ENCODE measurements around the gene EZR.
A peak's percentile ranks its signal among the peaks of the same experiment; 100 is the strongest.

The EZR gene

DNA sequence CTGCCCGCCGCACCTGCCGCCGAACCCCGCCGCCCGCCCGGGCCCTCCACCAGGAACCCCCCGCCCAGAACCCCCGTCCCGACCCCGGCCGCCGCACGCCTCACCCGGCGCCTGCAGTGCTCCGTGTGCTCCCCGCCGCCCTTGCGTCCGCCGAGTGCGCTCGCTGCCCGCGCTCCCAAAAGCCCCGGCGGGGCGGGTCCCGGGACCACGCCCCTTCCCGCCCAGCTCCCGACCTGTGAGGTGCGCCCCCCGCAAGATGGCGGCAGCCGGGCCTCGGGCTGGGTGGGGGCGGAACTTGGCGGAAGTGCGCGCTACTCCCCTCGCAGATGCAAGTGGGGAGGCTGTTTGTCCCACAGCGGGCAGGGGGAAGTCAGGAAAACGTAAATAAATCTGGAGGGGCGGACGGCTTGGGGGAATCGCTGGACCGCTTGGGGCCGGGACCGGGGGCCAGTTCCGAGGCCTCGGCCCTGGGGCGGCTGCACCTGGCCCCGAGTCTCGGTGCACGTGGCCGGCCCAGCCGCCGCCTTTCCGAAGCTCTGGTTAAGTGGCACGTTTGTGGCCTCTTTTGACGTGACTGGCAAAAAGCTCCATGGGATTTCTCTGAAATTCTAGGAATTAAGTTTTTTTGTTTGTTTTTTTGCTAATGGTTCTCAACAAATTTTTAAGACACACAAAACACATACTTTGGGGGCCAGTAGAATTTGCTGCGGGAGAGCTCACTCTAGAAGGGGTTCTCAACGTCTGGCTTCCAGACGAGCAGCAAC, at the start of gene EZR:
Gene EZR, minus strand, starts transcription at position 156 of the 764 bp plus-strand sequence. CDS start 1,275 bp downstream, outside the sequence.
- DNase-seq (ENCODE audit: low spot score) = no peak

DNA sequence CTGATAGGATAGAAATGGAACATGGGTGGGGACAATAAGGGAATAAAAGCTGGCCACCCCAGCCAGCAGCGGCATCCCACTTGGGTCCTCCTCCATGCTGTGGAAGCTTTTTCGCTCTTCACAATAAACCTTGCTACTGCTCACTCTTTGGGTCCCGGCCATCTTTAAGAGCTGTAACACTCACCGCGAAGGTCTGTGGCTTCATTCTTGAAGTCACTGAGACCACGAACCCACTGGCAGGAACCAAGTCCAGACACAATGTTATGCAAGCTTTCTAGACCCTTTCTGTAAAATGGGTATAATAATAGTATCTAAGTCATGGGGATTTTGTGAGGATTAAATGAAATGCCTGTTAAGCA, 48.9 kb upstream of the EZR start:
- no peak for DNase-seq (ENCODE audit: low spot score)

DNA sequence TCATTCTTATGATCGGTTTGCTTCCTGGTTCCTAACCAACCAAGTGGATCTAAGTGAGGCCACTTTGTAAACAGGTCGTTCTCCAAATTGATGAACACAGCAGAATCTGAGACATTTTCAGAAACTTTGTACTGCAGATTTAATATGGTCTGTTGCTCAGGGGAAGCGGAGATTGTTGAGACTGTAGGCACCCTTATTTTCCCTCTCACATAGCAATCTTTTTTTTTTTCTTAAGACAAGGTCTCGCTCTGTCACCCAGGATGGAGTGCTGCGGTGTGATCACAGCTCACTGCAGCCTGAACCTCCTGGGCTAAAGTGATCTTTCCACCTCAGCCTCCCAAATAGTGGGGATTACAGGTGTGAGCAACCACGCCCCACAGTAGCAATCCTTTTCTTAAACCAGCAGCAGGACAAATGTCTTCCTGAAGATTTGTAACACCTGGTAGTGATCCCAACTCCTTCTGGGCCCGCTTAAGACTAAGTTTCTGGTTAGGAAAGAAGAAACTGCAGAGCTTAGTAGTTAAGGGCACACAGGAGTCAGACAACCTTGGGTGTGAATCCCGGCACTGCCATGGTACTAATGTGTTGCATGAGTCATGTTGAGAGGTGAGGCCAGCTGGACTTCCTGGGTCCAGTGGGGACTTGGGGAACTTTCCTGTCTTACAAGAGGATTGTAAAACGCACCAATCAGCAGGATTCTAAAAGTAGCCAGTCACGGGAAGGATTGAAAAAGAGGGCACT, 48.4 kb upstream of the EZR start:
- no peak for DNase-seq (ENCODE audit: low spot score)

DNA sequence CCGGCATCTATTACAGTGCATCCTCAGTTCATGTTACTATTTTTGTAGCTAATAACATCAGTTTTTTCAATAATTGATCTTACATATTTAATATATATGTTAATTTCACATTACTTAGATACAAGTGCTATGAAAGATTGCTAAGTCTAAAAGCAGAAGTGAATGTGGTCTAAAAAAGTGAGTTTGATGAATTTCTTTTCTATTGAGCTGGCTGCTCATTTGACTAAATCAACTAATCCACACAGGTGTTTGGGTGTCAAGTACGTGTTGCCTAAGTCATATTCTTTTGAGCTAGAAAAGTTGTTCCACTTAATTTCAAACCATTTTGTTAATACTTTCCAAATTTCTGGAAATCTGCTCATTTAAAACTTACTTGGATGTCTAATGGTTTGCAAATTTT, 46.6 kb upstream of the EZR start:
- DNase-seq (ENCODE audit: low spot score) = no peak

DNA sequence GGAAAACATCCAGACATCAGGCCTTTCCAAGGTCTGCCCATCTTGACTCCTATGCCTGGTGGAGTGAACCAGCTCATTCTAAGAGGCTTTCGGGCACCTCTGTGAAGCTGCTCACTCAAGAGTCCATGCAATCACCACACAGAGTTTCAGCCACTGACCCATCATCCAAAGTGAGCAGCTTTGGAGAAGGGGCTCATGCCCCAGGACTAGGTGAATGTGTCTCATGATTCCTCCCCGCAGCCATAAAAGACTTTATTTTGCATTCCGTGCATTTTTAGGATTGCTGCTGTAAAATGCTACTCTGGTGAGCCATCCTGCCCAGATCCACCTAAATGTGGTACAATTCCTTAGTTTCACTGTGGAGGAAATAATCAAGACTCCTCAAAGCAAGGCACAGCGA, 44.5 kb upstream of the EZR start:
- no peak for DNase-seq (ENCODE audit: low spot score)

DNA sequence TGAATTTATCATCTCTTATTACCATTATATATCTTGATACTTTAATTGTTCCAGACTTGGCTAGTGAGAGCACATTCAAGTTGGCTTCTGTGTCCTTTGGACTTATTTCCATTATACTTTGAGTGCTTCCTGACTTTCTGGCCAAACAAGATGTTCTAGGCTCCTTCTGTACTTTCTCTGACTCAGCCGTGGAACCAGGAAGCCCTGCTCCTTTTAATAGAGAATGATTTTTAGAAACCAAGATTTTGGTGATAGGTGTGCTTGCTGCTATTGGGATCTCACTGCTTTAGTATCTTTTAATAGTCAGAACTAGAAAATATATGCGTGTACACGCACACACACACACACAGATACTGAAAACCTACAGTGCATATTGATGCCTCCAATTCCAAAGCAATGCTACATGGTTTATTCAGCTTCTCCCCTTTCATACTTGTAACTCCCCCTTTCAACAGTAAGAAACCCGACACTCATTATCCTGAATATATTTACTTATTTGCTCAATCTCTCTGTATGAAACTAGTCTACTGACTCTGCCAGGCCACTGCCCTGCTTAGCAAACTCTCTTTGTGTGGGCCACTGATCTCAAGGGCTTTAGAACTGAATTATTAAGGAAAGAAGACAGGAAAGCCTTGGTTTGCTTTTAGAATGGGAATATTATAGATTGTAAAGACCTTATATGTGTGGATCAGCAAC, 42.7 kb upstream of the EZR start:
- DNase-seq (ENCODE audit: low spot score) = no peak

DNA sequence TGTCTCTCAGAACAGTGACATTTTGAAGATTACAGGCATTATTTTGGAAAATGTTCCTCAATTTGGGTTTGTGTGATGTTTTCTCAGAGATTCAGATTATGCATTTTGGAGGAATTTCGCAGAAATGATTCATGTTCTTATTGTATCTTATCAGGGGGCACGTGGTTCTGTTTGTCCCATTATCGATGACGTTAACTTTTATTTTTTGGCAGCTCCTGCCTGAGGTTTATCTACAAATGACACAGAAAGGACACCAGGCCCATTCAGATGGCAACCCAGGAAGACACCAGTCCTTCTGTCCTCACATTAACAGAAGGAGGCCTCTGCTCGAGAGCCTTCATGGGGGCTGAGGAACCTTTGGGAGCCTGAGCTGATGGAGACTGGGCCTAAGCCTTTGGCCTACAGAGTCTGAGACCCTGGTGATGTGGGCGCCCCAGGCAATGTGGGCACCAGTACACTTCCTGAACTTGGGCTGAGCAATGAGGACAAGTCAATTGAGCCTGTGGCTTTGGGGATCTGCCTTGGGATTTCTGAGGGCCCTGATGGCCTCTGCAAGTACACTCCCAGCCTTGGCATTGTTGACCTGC, 41.2 kb upstream of the EZR start:
- no peak for DNase-seq (ENCODE audit: low spot score)

DNA sequence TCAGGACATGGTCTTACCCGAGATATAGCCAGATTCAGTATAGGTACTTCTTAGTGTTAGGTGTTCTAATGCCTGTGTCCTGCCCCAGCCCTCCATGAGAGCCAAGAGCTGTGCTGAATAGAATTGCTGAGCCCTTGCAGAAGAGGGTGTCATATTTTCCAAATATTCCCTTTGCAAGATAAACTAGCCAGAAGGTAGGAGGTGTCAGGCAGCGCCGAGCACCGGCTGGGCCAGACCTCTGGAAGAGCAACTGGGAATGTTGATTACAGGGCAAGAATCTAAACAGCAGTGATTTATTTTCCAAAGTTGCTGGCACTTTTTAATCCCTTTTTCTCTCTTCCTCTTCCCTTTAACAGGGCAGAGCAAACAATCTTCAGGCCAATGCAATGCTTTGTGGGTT, 37.1 kb upstream of the EZR start:
- DNase-seq (ENCODE audit: low spot score) = no peak

DNA sequence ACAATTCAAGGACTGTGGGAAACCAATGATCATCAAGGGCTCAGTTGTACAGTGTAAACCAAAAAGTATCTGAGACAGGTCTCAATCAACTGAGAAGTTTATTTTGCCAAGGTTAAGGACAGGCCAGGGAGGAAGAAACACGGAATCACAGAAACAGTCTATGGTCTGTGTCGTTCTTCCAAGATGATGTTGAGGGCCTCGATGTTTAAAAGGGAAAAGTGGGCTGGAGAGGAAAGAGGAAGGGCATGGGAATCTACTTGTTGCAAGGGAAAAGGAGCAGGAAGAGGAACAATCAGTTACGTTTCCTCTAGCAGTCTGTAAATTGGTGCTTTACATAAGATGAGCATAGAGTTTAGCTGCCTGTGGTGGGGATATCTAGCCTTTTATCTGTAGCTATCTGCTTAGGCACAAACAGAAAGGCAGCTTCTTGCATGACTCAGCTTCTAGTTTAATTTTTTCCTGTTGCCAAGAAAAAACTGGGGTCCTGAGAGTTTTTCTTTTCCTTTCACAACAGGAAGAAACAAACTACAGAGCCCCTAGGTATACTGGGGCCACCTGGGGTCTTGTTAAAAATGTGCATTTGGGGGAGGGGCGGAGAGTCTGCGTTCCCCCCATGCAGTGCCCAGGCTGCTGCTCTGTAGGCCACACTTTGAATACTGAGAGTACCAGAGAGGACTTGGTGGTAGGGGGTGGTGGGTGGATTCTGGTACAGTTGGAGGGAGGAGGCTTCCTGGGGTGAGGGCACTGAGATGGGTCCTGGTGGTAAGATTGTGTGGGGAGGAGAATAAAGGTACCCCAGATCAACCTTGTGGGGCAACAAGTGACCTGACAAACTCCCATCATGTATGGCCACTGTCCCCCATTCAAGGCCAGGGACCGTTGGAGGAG, 35.3 kb upstream of the EZR start:
- DNase-seq (ENCODE audit: low spot score) = no peak

DNA sequence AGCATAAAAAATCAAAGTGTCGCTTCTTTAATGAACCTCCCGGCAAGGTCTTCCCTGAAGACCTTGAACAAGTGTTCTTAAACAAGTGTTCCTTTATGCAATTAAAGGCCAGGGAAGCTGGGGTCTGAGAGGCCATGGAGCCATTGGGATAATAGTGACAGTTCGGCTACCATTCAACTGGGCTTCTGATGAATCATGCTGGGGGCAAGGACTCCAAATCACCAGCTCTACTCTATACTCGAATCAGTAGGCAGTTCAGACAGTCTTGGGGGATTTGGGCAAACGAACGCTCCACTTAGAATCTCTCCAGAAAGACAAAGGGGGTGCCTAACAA, 34.7 kb upstream of the EZR start:
- no peak for DNase-seq (ENCODE audit: low spot score)

DNA sequence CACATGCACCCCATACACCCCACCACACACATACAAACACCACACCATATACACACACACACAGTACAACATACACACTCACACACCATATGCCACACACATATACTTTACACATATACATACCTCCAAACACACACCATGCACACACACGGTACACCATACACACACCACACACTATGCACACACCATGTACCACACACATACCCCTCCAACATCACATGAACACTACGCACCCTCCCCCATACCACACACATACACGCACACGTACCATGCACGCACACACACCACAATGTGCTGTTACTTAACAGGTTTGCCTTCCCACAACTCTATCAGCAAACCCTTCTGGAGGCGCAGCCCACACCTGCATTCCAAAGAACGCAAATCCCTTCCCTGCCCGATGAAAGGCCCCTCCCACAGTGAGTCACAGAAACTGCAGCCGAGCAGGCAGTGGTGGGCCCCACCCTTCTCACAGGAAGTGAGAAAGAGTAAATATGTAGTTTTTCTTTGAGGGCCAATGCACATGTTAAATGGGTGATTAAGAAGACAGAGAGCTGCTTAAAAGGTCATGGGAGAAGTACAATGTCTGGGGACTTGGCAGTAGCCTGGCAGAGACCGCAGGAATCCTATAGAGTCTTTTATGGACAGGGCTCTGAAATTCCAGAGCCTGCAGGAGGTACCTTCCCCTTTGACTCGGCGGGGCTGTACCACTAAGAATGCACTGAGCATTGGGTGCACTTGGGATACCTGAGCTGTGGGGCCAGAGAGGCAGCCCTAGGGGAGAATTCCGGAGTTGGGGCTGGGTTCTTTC, 34.1 kb upstream of the EZR start:
- DNase-seq (ENCODE audit: low spot score) = peak; percentile 20

DNA sequence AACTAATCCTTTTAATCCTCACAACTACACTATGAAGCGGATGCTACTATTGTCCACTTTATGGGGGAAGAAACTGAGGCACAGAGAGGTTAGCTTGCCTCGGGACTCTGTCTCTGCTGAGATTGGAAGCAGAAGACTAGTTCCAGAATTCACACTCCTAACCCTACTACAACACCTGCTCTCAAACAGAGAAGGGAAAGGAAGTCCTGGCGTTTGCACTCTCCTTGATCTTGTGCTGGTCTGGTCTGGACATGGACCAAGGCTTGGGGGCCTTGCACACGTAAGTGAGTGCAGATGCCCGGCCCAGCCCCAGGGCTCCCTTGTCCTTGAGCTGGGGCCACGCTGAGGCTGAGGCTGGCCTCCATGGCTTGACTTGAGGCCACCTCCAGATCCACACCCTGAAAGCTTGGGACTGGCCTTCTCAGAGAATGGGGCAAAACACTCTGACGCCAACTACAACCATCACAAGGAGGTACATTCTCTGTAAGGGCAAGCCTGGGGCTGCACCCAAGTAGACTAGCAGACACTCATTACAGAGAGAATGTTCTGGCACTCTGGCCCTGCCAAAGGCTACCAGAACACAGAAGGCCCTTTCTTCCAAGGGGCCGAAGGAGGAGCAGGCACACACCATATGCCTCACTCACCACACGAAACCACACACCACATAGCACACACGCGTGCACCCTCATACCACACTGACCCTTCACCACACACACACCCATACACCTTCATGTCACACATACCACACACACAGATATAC, 33.3 kb upstream of the EZR start:
- no peak for DNase-seq (ENCODE audit: low spot score)

DNA sequence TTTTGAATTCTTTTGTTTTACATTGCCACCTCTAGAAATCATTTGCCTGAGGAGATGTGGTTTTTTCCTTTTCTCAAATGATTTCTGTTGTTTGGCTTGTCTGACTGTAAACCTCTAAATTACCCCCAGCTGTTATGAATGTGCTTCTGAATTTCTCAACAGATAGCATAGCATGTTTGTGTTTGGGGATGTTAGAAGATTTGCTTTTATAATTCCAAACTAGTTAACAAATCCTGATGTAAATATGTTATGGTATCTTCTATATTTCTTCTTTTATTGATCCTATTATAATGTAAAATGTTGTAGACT, 31.6 kb upstream of the EZR start:
- DNase-seq (ENCODE audit: low spot score) = no peak

DNA sequence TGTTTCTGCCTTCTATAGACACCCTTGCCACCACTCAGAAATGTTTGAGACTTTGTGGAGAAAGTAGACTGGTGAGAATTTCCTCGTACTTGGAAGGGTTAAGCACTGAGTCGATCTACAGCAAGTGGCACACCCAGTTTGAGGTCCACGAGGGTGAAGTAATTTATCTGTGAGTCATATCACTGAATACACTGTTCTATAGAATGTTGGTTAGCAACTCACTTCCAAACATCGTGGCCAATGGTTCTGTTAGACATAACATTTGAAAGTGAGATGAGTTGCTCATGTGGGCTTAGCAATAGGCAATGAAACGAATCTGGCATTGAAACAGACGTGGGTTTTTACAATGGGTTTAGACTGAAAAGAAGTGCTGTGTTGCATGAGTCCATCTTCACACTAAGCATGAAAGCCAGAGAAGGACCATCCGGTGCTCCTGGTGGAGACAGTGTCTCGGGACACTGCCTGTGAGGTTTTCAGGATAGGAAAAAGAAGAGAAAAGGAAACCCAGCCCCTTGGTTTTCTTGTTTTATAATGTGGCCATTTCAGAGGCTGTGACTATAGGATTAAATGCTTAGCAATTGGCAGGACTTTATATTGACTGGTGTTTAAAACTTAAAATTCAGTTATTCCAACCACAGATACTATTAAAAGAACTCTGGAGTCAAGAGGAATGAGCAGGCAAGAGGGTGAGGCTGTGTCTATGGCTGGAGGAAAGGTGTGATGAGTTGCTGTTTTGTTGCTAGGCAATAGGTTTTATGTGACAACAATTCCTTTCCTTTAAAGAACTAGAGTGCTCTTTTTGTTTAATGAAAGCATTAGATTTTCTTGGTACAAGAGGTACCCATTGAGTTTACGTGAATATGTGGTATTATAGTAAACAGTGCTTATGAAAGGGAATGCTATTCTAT, 31.0 kb upstream of the EZR start:
- no peak for DNase-seq (ENCODE audit: low spot score)

DNA sequence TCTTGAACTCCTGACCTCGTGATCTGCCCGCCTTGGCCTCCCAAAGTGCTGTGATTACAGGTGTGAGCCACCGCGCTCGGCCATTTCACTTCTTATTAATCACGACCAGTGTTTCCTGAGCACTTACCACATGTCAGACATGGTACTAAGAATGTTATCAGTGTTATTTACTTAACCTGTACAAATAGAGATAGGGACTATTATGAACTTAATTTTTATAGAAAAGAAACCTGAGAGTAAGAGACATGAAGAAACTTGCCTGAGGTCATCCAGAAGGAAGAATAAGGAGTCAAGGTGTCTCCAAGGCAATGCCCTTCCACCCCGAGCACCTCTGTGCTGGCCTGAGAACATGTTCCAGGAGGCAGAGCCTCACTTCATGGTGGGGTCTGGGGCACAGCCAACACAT, 29.3 kb upstream of the EZR start:
- DNase-seq (ENCODE audit: low spot score) = no peak

DNA sequence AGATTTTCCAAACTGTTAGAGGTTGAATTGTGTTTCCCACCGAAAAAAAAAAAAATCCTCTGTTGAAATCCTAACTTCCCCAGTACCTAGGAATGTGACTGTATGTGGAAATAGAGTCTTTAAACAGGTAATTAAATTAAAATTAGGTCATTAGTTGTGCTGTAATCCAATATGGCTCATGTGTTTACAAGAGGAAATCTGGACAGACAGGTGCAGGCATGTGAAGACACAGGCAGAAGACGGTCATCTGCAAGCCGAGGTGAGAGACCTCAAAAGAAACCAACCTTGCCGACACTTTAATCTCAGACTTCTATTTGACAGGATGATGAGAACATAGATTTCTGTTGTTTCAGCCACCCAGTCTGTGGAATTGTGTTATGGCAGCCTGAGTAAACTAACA, 28.6 kb upstream of the EZR start:
- no peak for DNase-seq (ENCODE audit: low spot score)

DNA sequence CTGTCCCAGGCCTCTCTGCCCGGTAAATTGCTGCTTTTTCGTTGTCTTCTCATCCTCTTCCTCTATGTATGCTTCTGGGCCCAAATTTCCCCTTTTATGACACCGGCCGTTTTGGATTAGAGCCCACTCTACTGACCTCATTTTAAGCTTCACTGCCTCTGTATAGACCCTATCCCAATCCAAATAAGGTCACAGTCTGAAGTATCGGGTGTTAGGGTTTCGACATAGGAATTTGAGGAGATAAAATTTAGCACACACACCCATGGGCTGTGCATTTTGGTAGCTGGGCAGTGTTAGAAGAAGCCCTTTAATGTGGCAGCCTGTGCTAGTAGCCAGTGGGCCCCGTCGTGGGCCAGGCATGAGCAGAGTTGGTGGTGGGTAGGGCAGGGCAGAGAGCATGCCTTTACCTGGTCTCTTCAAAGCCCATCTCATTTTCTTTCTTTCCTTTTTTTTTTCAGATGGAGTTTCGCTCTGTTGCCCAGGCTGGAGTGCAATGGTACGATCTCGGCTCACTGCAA, 27.9 kb upstream of the EZR start:
- no peak for DNase-seq (ENCODE audit: low spot score)

DNA sequence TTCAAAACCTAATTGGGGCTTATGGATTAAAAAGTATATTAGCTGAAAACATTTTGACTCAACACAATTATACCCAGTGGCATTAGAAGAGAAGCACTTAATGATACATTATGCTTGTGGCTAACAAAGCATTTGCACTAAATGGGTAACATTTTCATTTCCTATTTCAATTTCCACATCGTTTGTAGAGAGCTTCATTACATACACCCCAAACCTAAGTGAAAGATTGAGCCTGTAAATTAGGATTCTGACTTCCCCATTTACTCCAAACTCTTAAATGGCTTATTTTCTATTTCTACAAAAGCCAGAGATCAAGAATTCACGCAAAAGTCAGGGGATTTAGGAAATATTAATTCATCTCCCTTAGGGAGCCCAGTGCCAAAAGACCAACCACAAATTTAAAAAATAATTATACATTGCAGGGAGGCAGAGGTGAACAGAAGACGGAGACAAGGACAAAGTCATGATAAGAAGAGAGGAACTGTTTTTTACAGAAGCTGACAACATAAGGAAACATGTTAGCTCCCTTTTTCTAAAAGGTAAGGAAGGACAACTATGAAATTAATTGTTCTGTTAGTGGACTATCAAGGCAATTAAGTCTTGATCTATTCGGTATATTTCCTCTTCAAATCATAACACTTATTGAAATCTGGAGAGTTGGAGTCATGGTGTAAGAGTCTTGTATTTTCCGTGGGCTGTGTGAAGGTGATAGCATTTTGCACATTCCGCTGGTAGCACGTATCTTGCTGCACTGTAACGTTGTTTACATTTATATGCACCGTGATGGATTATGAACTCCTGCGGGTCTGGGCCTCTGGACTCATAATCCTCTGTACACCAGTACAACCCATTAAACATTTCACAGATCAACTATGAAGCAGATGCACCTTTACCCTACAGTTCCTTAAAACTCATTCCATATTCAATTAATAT, 24.8 kb upstream of the EZR start:
- DNase-seq (ENCODE audit: low spot score) = no peak

Data from putamen (tissue), 1 donor.